GM20431 (cell line): ENCODE results near the gene LILRA6.
"Not testable (repeated sequence)": the region's sequence is repeated elsewhere in the genome, so short reads cannot be mapped to it uniquely, and the experiment has no call there.

Experiments
- in situ Hi-C: fragments of 300-500 bp; cut with MseI, MboI; formaldehyde crosslinking; loops from one replicate; pipeline ENCODE4 v1.15.0; 2020; ENCODE audit warnings: low sequenced_read_pairs; ENCODE audit not compliant: unreplicated experiment

Gene LILRA6

GRCh38 chr19:54268936-54269335 is 26.3 kb upstream of the LILRA6 start:
- in situ Hi-C loops = no loop called here

DNA sequence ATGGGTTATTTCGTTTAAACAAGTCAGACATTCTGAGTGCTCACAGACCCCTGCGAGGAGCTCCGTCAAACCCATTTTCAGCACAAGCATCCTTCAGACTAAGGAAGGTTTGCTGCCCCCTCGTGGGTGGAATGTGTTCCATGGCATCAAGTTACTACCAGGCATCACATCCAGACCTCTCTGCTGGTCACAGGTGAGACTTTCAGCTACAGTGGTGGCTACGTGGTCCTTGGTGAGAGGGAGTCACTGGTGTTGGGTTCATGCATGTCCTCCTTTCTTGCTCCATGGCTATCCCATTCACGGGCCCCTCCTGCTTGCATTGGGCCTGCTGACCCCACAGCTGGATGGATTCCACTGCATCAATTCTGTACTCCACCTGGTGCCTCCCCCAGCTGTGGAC is 23.5 kb upstream of the LILRA6 start:
- in situ Hi-C loops = no loop called here

DNA sequence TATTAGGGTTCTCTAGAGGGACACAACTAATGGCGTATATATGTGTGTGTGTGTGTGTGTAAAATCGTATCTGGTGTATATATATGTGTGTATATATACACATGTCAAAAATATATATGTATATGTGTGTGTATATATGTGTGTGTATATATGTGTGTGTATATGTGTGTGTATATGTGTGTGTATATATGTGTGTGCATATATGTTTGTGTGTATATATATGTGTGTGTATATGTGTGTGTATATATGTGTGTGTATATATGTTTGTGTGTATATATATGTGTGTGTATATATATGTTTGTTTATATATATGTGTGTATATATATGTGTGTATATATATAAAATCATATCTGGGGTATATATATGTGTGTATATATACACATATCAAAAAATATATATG is 19.9 kb upstream of the LILRA6 start:
- in situ Hi-C loops = no loop called here

GRCh38 chr19:54262066-54262465 is 19.5 kb upstream of the LILRA6 start:
- in situ Hi-C loops = no loop called here

GRCh38 chr19:54257116-54257480 is 14.5 kb upstream of the LILRA6 start, which contains the start of gene LILRB5:
LILRB5 (minus strand) TSS chr19:54257273; CDS start chr19:54257193, 80 bp downstream.
- in situ Hi-C loops = no loop called here

- in situ Hi-C loops = no loop called here
These were observed 13.9 kb upstream of the LILRA6 start for GRCh38 chr19:54256250-54257115.

DNA sequence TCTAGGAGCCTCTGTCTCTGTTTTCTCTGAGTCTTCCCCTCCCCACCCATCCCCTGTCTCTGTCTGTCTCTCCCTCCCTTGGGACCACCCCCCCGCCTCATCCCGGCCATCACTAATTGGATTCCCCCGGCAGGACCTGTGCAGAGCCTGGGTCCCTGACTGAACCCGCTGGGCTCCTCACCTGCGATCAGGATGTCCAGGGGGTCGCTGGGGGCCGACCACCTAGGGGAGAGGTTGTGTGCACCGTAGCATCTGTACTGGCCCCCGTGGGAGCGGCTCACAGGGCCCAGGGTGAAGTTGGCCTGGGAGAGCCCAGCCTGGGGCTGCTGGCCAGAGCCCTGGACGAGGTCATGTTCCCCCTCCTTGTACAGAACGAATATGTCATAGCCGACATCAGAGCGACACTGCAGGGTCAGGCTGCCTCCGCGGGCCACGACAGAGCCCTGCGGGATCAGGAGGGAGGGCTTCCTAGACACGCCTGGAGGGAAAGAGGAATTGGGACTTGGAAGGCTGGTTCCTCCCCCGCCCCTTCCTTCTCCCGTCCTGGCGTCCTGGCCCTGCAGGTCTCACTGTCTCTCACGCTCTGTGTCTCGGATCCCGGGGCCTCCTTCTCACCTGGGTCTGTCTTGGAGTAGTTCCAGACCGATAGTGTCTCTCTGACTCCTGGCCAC is 12.7 kb upstream of the LILRA6 start:
- in situ Hi-C loops = no loop called here

DNA sequence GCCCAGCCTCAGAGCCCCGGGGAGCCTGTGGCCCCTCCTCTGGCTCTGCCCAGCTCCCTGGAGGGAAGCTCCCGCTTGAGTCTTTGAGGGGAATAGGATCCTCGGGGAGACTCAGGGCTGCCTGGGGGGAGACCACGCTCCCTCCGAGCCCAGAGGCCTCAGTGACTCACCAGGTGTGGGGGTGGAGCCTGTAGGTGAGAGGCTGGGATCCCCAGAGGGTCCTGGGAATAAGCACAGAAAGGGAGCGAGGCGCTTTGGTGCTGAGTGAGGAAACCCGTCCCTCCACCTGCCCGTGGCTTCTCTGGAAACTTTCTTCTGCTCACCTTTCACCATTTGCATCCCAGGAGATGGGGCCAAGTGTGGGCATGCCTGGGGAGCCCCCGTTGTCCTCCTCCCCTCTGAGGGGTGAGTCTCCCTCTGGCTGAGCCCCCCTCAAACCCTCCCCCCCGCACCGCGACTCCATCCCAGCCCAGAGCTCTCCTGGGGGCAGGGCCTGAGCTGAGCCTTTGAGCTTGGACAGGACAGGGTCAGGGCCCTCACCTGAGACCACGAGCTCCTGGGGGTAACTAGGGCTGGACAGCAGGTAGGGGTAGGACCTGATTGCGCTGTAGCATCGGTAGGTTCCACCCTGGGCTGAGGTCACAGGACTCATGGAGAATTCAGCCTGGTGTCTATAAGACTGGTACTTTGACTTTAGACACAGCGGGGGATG is 11.8 kb upstream of the LILRA6 start:
- in situ Hi-C loops = no loop called here

DNA sequence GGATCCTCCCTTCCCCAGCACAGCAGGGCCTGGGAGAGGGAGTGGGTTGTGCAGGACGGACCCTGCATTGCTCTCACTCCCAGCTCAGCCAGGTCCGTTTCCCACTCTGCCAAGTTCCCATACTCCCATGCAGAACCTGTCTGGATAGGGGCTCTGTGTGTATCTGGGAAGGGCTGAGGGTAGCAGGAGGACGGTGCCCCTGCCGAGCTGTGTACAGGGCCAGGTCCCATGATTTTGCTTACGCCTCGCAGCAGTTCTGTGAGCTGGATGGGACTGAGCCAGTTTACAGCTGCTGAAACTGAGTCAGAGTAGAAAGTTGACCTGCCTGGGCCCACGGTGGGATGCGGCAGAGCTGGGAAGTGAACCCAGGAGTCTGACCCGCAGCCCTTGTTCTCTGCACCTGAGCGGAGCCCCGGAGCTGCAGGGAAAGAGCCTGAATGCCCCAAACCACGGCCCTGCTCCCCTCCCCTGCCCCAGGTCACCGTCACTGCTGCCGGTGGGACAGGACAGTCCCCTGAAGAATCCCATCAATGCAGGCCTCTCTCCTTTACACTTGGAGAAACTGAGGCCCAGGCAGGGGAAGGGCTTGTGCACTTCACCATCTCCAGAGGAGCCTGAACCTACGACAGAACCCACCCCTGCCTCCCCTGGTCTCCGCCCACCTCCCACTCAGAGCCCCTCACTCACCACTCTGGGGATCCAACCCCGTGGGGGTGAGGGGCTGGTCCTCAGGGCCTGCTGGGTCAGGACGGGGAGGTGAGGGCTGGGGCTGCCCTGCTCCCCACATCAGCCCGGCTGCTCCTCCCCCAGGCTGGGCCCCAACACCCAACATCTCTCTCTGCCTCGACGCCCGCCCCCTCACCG is 11.0 kb upstream of the LILRA6 start:
- in situ Hi-C loops = no loop called here

DNA sequence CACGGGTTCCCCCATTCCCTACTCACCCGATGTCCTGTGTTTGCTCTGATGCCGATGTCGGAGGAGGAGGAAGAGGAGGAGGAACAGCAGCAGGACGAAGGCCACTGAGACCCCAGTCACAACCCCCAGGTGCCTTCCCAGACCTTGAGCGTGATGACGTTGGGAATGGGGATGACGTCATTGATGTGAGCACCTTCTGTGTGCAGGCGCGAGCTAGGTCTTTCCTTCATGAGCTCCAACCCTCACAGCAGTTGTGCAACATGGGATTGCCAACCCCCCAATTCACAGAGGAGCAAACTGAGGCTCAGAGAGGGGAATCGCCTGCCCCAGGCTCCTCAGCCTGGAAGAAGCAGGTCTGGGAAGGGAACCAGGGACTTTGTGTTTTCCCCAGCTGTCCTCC is 10.3 kb upstream of the LILRA6 start:
- in situ Hi-C loops = no loop called here

DNA sequence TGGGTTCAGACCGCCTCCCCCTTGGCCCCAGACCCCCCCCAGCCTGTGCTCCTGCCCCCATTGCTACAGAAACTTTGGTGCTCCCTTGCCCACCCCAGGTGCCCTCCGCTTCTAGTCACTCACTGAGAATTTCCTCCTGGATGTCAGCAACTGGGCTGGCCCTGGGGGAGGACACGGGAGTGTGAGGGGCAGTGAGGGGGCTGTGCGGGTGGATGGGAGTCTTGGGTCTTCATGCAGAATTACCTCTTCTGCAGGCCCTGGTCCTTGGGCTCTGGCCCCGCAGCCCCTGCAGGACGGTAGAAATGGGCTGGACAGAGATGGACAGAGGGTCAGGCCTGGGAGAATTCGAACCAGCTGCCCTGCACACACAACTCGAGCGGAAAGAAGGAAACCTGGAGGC is 9.7 kb upstream of the LILRA6 start:
- in situ Hi-C loops = no loop called here

- in situ Hi-C loops = no loop called here
These were observed 5.5 kb upstream of the LILRA6 start for GRCh38 chr19:54248016-54248601.

DNA sequence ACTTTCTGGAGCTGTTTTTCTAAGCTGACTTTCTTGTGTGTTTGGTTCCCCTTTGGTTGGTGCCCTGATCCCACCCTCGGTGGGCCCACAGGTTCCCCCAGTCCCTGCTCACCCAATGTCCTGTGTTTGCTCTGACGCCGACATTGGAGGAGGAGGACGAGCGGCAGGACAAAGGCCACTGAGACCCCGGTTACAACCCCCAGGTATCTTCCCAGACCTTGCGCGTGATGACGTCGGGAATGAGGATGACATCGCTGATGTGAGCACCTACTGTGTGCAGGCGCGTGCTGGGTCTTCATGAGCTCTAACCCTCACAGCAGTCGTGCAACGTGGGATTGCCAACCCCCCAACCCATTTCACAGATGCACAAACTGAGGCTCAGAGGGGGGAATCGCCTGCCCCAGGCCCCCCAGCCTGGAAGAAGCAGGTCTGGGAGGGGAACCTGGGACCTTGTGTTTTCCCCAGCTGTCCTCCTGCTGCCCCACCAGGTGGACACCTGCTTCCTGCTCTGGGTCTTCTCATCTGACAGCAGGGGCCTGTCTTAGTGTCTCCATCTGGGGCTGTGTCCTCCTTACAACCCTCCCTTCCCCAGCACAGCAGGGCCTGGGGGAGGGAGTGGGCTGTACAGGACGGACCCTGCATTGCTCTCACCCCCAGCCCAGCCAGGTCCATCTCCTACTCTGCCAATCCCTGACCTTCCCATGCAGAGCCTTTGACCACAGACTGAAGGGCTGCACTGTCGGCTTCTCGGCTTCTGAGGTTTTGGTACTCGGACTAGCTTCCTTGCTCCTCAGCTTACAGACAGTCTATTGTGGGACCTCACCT is 4.7 kb upstream of the LILRA6 start:
- in situ Hi-C loops = no loop called here

- in situ Hi-C loops = no loop called here
These were observed 3.3 kb upstream of the LILRA6 start for GRCh38 chr19:54245936-54246335.

- in situ Hi-C loops = not testable (repeated sequence)
These were observed 1.2 kb upstream of the LILRA6 start for GRCh38 chr19:54243809-54244208.

DNA sequence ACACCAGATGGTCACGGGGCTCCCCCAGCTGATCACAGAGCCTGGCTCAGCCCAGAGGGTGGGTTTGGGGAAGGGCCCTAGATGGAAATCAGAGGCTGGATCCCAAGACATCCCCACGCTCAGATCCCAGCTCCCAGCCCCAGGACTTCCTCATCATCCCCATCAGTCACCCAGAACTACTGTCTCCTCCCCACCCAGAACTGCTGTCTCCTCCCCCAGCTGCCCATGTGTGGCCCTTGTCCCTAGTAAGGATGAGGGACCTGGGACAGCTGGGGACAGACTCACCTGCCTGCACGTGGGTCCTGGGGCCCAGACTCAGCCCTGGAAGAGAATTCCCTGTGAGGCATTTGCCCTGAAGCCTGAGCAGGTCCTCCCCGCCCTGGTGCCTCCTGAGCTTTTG is 356 bp downstream of the LILRA6 start:
- in situ Hi-C loops = not testable (repeated sequence)

DNA sequence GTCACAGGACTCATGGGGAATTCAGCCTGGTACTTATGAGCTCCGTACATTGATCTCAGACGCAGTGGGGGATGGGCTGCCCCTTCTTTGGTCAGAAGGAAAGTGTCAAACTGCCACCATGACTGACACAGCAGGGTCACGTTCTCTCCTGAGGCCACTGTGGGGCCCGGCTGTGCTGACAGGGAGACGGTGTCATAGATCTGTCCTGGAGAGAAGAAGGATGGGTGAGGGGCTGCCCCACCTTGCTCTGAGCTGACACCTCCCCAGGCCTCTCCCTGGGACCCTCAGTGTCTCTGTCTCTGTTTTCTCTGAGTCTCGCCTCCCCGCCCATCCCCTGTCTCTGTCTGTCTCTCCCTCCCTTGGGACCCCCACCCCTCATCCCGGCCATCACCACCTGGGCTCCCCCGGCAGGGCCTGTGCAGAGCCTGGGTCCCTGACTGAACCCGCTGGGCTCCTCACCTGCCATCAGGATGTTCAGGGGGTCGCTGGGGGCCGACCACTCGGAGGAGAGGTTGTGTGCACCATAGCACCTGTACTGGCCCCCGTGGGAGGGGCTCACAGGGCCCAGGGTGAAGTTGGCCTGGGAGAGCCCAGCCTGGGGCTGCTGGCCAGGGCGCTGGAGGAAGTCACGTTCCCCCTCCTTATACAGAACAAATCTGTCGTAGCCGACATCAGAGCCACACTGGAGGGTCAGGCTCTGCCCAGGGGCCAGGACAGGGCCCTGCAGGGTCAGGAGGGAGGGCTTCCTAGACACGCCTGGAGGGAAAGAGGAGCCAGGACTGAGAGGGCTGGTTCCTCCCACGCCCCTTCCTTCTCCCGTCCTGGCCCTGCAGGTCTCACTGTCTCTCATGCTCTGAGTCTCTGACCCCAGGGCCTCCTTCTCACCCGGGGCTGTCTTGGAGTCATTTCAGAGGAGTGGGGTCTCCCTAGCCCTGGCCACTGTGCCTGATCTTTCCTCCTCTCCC is 1.9 kb downstream of the LILRA6 start:
- in situ Hi-C loops = not testable (repeated sequence)
